HG03571 (cell line): ENCODE data around the gene ZMYND11.

Experiments
- ATAC-seq: cut with Tn5 transposase; IDR thresholded peaks from one replicate; pipeline ENCODE4 v1.9.1; 2021; ENCODE audit not compliant: unreplicated experiment

ZMYND11 gene

GRCh38 chr10:135132-135600 is at the start of gene ZMYND11:
ZMYND11 (plus strand) TSS chr10:135455; CDS start chr10:180013, 44,558 bp downstream.
- peak; percentile 45 for ATAC-seq

- no peak for ATAC-seq
These were observed 49.2 kb upstream of the ZMYND11 start for GRCh38 chr10:86031-86430.

GRCh38 chr10:87177-88080 is 47.8 kb upstream of the ZMYND11 start:
- no peak for ATAC-seq

- ATAC-seq = no peak
These were observed 47.0 kb upstream of the ZMYND11 start for GRCh38 chr10:88253-88652.

- no peak for ATAC-seq
These were observed 46.0 kb upstream of the ZMYND11 start for GRCh38 chr10:89248-89647.

- no peak for ATAC-seq
These were observed 45.1 kb upstream of the ZMYND11 start for GRCh38 chr10:90161-90560.

- ATAC-seq = no peak
These were observed 43.9 kb upstream of the ZMYND11 start for GRCh38 chr10:91313-91712.

- no peak for ATAC-seq
These were observed 43.1 kb upstream of the ZMYND11 start for GRCh38 chr10:92153-92552.

- ATAC-seq = no peak
These were observed 42.4 kb upstream of the ZMYND11 start for GRCh38 chr10:92846-93245.

- ATAC-seq = no peak
These were observed 40.6 kb upstream of the ZMYND11 start for GRCh38 chr10:94613-95012.

GRCh38 chr10:95356-96115 is 39.7 kb upstream of the ZMYND11 start:
- ATAC-seq = no peak

GRCh38 chr10:96466-96865 is 38.8 kb upstream of the ZMYND11 start:
- ATAC-seq = no peak

- no peak for ATAC-seq
These were observed 30.8 kb upstream of the ZMYND11 start for GRCh38 chr10:104416-104815.

- no peak for ATAC-seq
These were observed 30.2 kb upstream of the ZMYND11 start for GRCh38 chr10:104862-105565.

GRCh38 chr10:105806-106205 is 29.4 kb upstream of the ZMYND11 start:
- ATAC-seq = no peak

- no peak for ATAC-seq
These were observed 28.5 kb upstream of the ZMYND11 start for GRCh38 chr10:106740-107139.

- ATAC-seq = no peak
These were observed 23.0 kb upstream of the ZMYND11 start for GRCh38 chr10:112246-112645.

GRCh38 chr10:124874-125273 is 10.4 kb upstream of the ZMYND11 start:
- no peak for ATAC-seq

- ATAC-seq = peak; percentile 72
These were observed 7.4 kb upstream of the ZMYND11 start for GRCh38 chr10:127612-128432.

- ATAC-seq = no peak
These were observed 5.4 kb upstream of the ZMYND11 start for GRCh38 chr10:129810-130209.
